HL-60 (cell line): ENCODE results near the gene LCTL.

Experiments
- GABPA ChIP-seq: IDR thresholded peaks from 2 replicates; pipeline ENCODE4 v1.6.1; 2012; ENCODE audit warnings: low read depth
- POLR2AphosphoS5 ChIP-seq: IDR thresholded peaks from 2 replicates; pipeline ENCODE4 v1.6.1; 2012; ENCODE audit warnings: low read depth
- SPI1 ChIP-seq: IDR thresholded peaks from 2 replicates; pipeline ENCODE4 v1.6.1; 2012; ENCODE audit warnings: low read depth, mild to moderate bottlenecking, borderline replicate concordance
- TF ChIP-seq, protein P1 (sequence below): IDR thresholded peaks from one replicate; pipeline ENCODE4 v1.5.1; 2011; ENCODE audit warnings: low read length, control low read depth, inconsistent platforms; ENCODE audit not compliant: insufficient read depth
- TF ChIP-seq, protein P2 (sequence below): IDR thresholded peaks from 2 replicates; pipeline ENCODE4 v1.6.1; 2012; ENCODE audit warnings: low read depth; ENCODE audit not compliant: insufficient replicate concordance

GRCh38 chr15:66608159-66608558 is 42.4 kb upstream of the LCTL start:
- TF ChIP-seq, protein P1, sequence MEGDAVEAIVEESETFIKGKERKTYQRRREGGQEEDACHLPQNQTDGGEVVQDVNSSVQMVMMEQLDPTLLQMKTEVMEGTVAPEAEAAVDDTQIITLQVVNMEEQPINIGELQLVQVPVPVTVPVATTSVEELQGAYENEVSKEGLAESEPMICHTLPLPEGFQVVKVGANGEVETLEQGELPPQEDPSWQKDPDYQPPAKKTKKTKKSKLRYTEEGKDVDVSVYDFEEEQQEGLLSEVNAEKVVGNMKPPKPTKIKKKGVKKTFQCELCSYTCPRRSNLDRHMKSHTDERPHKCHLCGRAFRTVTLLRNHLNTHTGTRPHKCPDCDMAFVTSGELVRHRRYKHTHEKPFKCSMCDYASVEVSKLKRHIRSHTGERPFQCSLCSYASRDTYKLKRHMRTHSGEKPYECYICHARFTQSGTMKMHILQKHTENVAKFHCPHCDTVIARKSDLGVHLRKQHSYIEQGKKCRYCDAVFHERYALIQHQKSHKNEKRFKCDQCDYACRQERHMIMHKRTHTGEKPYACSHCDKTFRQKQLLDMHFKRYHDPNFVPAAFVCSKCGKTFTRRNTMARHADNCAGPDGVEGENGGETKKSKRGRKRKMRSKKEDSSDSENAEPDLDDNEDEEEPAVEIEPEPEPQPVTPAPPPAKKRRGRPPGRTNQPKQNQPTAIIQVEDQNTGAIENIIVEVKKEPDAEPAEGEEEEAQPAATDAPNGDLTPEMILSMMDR, result no peak
- TF ChIP-seq SPI1, result no peak
- no peak for TF ChIP-seq POLR2AphosphoS5
- TF ChIP-seq GABPA, result no peak
- TF ChIP-seq, protein P2, sequence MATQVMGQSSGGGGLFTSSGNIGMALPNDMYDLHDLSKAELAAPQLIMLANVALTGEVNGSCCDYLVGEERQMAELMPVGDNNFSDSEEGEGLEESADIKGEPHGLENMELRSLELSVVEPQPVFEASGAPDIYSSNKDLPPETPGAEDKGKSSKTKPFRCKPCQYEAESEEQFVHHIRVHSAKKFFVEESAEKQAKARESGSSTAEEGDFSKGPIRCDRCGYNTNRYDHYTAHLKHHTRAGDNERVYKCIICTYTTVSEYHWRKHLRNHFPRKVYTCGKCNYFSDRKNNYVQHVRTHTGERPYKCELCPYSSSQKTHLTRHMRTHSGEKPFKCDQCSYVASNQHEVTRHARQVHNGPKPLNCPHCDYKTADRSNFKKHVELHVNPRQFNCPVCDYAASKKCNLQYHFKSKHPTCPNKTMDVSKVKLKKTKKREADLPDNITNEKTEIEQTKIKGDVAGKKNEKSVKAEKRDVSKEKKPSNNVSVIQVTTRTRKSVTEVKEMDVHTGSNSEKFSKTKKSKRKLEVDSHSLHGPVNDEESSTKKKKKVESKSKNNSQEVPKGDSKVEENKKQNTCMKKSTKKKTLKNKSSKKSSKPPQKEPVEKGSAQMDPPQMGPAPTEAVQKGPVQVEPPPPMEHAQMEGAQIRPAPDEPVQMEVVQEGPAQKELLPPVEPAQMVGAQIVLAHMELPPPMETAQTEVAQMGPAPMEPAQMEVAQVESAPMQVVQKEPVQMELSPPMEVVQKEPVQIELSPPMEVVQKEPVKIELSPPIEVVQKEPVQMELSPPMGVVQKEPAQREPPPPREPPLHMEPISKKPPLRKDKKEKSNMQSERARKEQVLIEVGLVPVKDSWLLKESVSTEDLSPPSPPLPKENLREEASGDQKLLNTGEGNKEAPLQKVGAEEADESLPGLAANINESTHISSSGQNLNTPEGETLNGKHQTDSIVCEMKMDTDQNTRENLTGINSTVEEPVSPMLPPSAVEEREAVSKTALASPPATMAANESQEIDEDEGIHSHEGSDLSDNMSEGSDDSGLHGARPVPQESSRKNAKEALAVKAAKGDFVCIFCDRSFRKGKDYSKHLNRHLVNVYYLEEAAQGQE, result no peak
